Esophagus muscularis mucosa (tissue), 3 donors: ENCODE data around the gene CEP350.
"Not testable (repeated sequence)": the region's sequence is repeated elsewhere in the genome, so short reads cannot be mapped to it uniquely, and the experiment has no call there.

Source experiments
- POLR2A ChIP-seq: fragments of 450-650 bp; IDR thresholded peaks from one replicate; pipeline ENCODE4 v1.6.1; 2017; ENCODE audit warnings: antibody characterized with exemption, moderate library complexity, mild to moderate bottlenecking, low read depth
- POLR2AphosphoS5 ChIP-seq, 2 donors: sonication (generic); formaldehyde crosslinking; IDR thresholded peaks; one replicate each; pipeline ENCODE4 v1.6.1; 2017; ENCODE audit warnings: antibody characterized with exemption in 2 of 2
- TF ChIP-seq, protein P1 (sequence below), 3 experiments: fragments of 200-600 bp in 2 of 3; fragments of 450-650 bp in 1 of 3; sonication (generic) in 2 of 3; IDR thresholded peaks; one replicate each; pipeline ENCODE4 v1.5.1; 2017 to 2019; ENCODE audit warnings: antibody characterized with exemption in 3 of 3, mild to moderate bottlenecking in 2 of 3, moderate library complexity in 1 of 3

DNA sequence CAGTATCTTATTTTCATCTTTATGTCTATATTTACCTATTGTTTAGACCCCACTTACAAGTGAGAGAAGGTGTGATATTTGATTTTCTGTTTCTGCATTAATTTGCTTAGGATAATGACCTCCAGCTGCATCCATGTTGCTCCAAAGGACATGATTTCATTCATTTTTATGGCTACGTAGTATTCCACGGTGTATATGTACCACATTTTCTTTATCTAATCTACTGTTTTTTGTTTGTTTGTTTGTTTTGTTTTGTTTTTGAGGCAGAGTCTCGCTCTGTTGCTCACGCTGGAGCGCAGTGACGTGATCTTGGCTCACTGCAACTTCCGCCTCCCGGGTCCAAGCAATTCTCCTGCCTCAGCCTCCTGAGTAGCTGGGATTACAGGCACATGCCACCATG is 7.6 kb downstream of the CEP350 start:
- not testable (repeated sequence) for TF ChIP-seq POLR2A; POLR2AphosphoS5 (IDR thresholded peaks at IDR 0.05)
- TF ChIP-seq, protein P1, sequence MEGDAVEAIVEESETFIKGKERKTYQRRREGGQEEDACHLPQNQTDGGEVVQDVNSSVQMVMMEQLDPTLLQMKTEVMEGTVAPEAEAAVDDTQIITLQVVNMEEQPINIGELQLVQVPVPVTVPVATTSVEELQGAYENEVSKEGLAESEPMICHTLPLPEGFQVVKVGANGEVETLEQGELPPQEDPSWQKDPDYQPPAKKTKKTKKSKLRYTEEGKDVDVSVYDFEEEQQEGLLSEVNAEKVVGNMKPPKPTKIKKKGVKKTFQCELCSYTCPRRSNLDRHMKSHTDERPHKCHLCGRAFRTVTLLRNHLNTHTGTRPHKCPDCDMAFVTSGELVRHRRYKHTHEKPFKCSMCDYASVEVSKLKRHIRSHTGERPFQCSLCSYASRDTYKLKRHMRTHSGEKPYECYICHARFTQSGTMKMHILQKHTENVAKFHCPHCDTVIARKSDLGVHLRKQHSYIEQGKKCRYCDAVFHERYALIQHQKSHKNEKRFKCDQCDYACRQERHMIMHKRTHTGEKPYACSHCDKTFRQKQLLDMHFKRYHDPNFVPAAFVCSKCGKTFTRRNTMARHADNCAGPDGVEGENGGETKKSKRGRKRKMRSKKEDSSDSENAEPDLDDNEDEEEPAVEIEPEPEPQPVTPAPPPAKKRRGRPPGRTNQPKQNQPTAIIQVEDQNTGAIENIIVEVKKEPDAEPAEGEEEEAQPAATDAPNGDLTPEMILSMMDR (IDR thresholded peaks at IDR 0.05): not testable (repeated sequence)
